ENCODE data around the gene STX8. TPM values are rescaled to one million over a fixed set of nuclear protein-coding genes. Genes with fewer than 3 reads are reported as not detected.

STX8 gene
- total RNA-seq, 1 donor from 2014 or later: 54.8 TPM

- Mint-ChIP-seq H3K4me1 (ENCODE audit: low read depth, unreplicated experiment) (peaks cover 45% of the 10 kb centered on the region), H3K27me3 (ENCODE audit: low read depth, unreplicated experiment) (no peaks in the 10 kb centered on the region), H3K4me3 (ENCODE audit: unreplicated experiment) (no peak overlapping the region), H3K9me3 (ENCODE audit: unreplicated experiment) (no peaks in the 10 kb centered on the region), H3K27ac (ENCODE audit: unreplicated experiment) (peak overlapping the region; percentile 42), H3K36me3 (ENCODE audit: low read depth, unreplicated experiment) (no peaks in the 10 kb centered on the region)
- H3K79me2 ChIP-seq (ENCODE audit: insufficient read depth, low read length): no peaks in the 10 kb centered on the region
- H3K27me3 ChIP-seq (ENCODE audit: insufficient read depth, low read length): no peaks in the 10 kb centered on the region
- H4K20me1 ChIP-seq (ENCODE audit: insufficient read depth, low read length): no peaks in the 10 kb centered on the region
- TF ChIP-seq CTCF (IDR thresholded peaks at IDR 0.05; ENCODE audit: insufficient read depth, low read depth, low read length) (no peak), EZH2 (IDR thresholded peaks at IDR 0.05; ENCODE audit: insufficient read depth, low read length) (no peak)
- peaks cover 36% of the 10 kb centered on the region for H3K4me1 ChIP-seq (ENCODE audit: insufficient read depth, low read length)
- no peaks in the 10 kb centered on the region for H3K36me3 ChIP-seq (ENCODE audit: insufficient read depth, low read length)
- H3K9ac ChIP-seq (ENCODE audit: low read length): no peak overlapping the region
- no peak overlapping the region for H3K4me3 ChIP-seq (ENCODE audit: insufficient read depth, low read depth, low read length)
- no peaks in the 10 kb centered on the region for H3K9me3 ChIP-seq (ENCODE audit: insufficient read depth, low read depth, low read length)
- FAIRE-seq: no peak
- H3K4me2 ChIP-seq (ENCODE audit: low read length): no peak overlapping the region
- H3K27ac ChIP-seq (ENCODE audit: low read depth, low read length): no peak overlapping the region
- no peak overlapping the region for H2AFZ ChIP-seq (ENCODE audit: low read depth, low read length)
- DNase-seq (ENCODE audit: low read depth): no peak
Observed at GRCh38 chr17:9367156-9367555, 208.5 kb downstream of the STX8 start.

GRCh38 chr17:9364837-9365430, 210.7 kb downstream of the STX8 start:
- H3K36me3 Mint-ChIP-seq (ENCODE audit: low read depth, unreplicated experiment): no peaks in the 10 kb centered on the region
- H3K4me1 Mint-ChIP-seq (ENCODE audit: low read depth, unreplicated experiment): peaks cover 36% of the 10 kb centered on the region
- H3K9ac ChIP-seq (ENCODE audit: low read length): no peak overlapping the region
- H3K4me2 ChIP-seq (ENCODE audit: low read length): peak overlapping the region; percentile 28
- no peak overlapping the region for H3K27ac Mint-ChIP-seq (ENCODE audit: unreplicated experiment)
- H3K27me3 Mint-ChIP-seq (ENCODE audit: low read depth, unreplicated experiment): no peaks in the 10 kb centered on the region
- H4K20me1 ChIP-seq (ENCODE audit: insufficient read depth, low read length): no peaks in the 10 kb centered on the region
- no peak overlapping the region for H3K27ac ChIP-seq (ENCODE audit: low read depth, low read length)
- no peaks in the 10 kb centered on the region for H3K79me2 ChIP-seq (ENCODE audit: insufficient read depth, low read length)
- H3K27me3 ChIP-seq (ENCODE audit: insufficient read depth, low read length): no peaks in the 10 kb centered on the region
- H3K9me3 Mint-ChIP-seq (ENCODE audit: unreplicated experiment): no peaks in the 10 kb centered on the region
- no peak overlapping the region for H3K4me3 ChIP-seq (ENCODE audit: insufficient read depth, low read depth, low read length)
- FAIRE-seq: no peak
- H2AFZ ChIP-seq (ENCODE audit: low read depth, low read length): no peak overlapping the region
- H3K9me3 ChIP-seq (ENCODE audit: insufficient read depth, low read depth, low read length): no peaks in the 10 kb centered on the region
- H3K36me3 ChIP-seq (ENCODE audit: insufficient read depth, low read length): no peaks in the 10 kb centered on the region
- peaks cover 31% of the 10 kb centered on the region for H3K4me1 ChIP-seq (ENCODE audit: insufficient read depth, low read length)
- H3K4me3 Mint-ChIP-seq (ENCODE audit: unreplicated experiment): no peak overlapping the region
- DNase-seq (ENCODE audit: low read depth): no peak
- no peak for TF ChIP-seq CTCF (IDR thresholded peaks at IDR 0.05; ENCODE audit: insufficient read depth, low read depth, low read length)
- TF ChIP-seq EZH2 (IDR thresholded peaks at IDR 0.05; ENCODE audit: insufficient read depth, low read length): no peak

Data from astrocyte (in vitro differentiated cells and primary cell).